Raji (cell line): ENCODE measurements around the gene MYBPH.

ENCODE experiments used
- POLR2A ChIP-seq: IDR thresholded peaks from 2 replicates; pipeline ENCODE4 v1.6.1; 2011; ENCODE audit warnings: low read depth, low read length, control low read depth; ENCODE audit not compliant: insufficient read depth

MYBPH gene

GRCh38 chr1:203186446-203187303 is 11.0 kb upstream of the MYBPH start, which contains the start of gene CHI3L1:
TSS of gene CHI3L1 (minus strand) at chr1:203186704. CDS start at chr1:203186623, 81 bp downstream.
- TF ChIP-seq POLR2A = no peak

- no peak for TF ChIP-seq POLR2A
Observed at GRCh38 chr1:203186091-203186445, 10.4 kb upstream of the MYBPH start.

- TF ChIP-seq POLR2A = no peak
Observed at GRCh38 chr1:203185585-203185984, 10.0 kb upstream of the MYBPH start.

GRCh38 chr1:203185061-203185461 is 9.4 kb upstream of the MYBPH start:
- no peak for TF ChIP-seq POLR2A

GRCh38 chr1:203184467-203184866 is 8.8 kb upstream of the MYBPH start:
- TF ChIP-seq POLR2A = no peak

- no peak for TF ChIP-seq POLR2A
Observed at GRCh38 chr1:203183828-203184227, 8.2 kb upstream of the MYBPH start.

- TF ChIP-seq POLR2A = no peak
Observed at GRCh38 chr1:203182387-203182953, 6.8 kb upstream of the MYBPH start.

- TF ChIP-seq POLR2A = no peak
Observed at GRCh38 chr1:203181586-203182386, 6.2 kb upstream of the MYBPH start.

GRCh38 chr1:203180611-203181330 is 5.1 kb upstream of the MYBPH start:
- no peak for TF ChIP-seq POLR2A

- no peak for TF ChIP-seq POLR2A
Observed at GRCh38 chr1:203179667-203180005, 4.0 kb upstream of the MYBPH start.

- TF ChIP-seq POLR2A = no peak
Observed at GRCh38 chr1:203178821-203179666, 3.4 kb upstream of the MYBPH start.

GRCh38 chr1:203178083-203178482 is 2.5 kb upstream of the MYBPH start:
- no peak for TF ChIP-seq POLR2A

GRCh38 chr1:203177470-203178039 is 1.9 kb upstream of the MYBPH start:
- no peak for TF ChIP-seq POLR2A

GRCh38 chr1:203177036-203177405 is 1.4 kb upstream of the MYBPH start:
- no peak for TF ChIP-seq POLR2A

- TF ChIP-seq POLR2A = no peak
Observed at GRCh38 chr1:203176273-203177035, 828 bp upstream of the MYBPH start.
